ENCODE data around the gene HOXA4. TPM values are rescaled to one million over a fixed set of nuclear protein-coding genes. Genes with fewer than 3 reads are reported as not detected.

Gene HOXA4
- total and polyA plus RNA-seq, 3 donors from 2014 or later: 1.7 to 3.4 (median 3.3) TPM

DNA sequence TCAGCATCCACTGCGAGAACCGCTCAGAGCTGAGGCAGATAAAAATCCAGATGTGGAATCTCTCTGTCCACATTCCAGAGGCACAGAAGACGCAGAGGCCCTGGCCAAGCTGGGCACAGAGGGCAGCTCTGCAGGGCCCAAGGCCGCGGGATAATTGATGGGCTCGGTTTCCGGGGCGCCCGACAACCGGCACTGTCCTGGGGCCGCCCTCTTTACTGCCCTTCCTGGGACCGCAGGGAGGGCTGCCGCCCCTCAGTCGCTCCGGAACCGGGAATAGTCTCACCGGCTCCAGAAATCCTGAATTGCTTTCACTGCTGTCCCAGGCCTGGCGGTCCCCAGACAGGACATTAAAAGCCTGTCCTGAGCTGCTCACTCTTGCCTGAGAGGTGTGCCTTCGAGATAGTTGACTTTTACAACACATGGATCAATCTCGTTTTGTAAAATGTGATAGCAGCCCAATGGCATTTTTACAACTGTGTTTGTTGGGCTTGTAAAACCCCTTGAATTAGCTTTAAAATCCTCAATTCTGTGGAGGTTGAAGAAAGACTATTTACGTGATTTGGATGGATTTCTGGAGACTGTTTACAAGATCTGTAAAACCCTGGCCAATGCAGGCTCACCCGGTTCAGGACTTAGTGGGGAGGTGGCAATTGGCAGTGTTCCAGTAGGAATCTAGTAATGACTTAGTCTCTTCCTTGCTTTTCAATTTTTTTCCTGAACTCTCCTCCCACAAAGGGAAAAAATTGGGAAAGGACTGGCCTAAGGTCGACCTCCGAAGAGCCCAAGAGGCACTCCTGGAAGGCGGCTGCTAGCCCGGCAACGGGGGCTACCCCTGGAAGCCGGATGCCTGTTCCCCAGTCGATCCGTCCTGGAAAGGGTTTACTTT is 18.4 kb upstream of the HOXA4 start:
- no peak overlapping the region for H3K4me3 ChIP-seq
- no peaks in the 10 kb centered on the region for H3K9me3 ChIP-seq
- H3K27ac ChIP-seq: no peak overlapping the region
- TF ChIP-seq, protein P1, sequence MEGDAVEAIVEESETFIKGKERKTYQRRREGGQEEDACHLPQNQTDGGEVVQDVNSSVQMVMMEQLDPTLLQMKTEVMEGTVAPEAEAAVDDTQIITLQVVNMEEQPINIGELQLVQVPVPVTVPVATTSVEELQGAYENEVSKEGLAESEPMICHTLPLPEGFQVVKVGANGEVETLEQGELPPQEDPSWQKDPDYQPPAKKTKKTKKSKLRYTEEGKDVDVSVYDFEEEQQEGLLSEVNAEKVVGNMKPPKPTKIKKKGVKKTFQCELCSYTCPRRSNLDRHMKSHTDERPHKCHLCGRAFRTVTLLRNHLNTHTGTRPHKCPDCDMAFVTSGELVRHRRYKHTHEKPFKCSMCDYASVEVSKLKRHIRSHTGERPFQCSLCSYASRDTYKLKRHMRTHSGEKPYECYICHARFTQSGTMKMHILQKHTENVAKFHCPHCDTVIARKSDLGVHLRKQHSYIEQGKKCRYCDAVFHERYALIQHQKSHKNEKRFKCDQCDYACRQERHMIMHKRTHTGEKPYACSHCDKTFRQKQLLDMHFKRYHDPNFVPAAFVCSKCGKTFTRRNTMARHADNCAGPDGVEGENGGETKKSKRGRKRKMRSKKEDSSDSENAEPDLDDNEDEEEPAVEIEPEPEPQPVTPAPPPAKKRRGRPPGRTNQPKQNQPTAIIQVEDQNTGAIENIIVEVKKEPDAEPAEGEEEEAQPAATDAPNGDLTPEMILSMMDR (IDR thresholded peaks at IDR 0.05): no peak
- no peak for TF ChIP-seq POLR2A (IDR thresholded peaks at IDR 0.05)
- intact Hi-C loops (cut with DNase I; ENCODE audit: low total_unique reads): no loop called here
- DNase-seq: peak; percentile 9
- peaks cover 9% of the 10 kb centered on the region for H3K27me3 ChIP-seq
- 33 to 42% methylated on average over 23 to 30 of the region's 30 CpGs for WGBS, 2 donors
- H3K4me1 ChIP-seq: peaks cover 2% of the 10 kb centered on the region
- H3K36me3 ChIP-seq (ENCODE audit: low read depth, missing control alignments): no peaks in the 10 kb centered on the region

DNA sequence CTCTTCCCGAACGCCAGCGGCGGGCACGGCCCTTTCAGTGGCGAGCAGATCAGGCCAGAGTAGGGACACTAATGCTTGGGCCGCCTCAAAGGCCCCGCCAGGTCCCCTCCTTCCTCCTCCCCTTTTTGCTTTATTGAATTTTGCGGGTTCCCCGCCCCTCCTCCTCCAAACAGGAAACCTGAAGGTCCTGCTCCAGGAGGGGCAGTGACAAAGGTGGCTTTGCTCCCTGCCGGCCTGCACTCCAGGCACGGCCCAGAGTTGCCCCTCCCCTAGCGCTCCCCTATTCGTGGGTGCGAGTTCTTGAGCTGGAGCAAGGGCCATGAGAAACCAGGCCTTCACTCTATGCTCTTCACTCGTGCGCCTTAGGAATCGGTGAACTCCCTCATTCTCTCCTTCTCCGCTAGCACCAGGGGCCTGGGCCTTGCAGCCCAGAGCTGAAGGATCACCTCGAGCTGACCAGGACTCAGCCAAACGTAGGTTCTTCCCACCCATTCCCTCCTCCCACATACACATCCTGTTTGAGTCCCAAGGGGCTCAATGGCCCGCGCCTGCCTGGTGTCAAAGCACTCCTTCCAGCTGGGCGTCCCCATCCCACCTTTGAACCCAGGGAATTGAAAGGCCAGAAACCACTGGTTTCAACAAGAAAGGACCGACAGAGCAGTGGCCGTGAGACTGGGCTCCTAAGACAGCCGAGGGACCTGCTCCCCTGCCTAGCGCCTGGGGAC is 17.6 kb upstream of the HOXA4 start:
- H3K27me3 ChIP-seq: peaks cover 1% of the 10 kb centered on the region
- no peaks in the 10 kb centered on the region for H3K36me3 ChIP-seq (ENCODE audit: low read depth, missing control alignments)
- peak overlapping the region in 1 of 2 donors; percentile 0 for H3K4me3 ChIP-seq
- H3K27ac ChIP-seq: no peak overlapping the region
- TF ChIP-seq, protein P1 (IDR thresholded peaks at IDR 0.05): no peak
- TF ChIP-seq POLR2A (IDR thresholded peaks at IDR 0.05): no peak
- peaks cover 4% of the 10 kb centered on the region for H3K4me1 ChIP-seq
- intact Hi-C loops (cut with DNase I; ENCODE audit: low total_unique reads): no loop called here
- DNase-seq: peak; percentile 6
- H3K9me3 ChIP-seq: no peaks in the 10 kb centered on the region
- 16 to 18% methylated on average over 12 to 28 of the region's 28 CpGs for WGBS, 2 donors

DNA sequence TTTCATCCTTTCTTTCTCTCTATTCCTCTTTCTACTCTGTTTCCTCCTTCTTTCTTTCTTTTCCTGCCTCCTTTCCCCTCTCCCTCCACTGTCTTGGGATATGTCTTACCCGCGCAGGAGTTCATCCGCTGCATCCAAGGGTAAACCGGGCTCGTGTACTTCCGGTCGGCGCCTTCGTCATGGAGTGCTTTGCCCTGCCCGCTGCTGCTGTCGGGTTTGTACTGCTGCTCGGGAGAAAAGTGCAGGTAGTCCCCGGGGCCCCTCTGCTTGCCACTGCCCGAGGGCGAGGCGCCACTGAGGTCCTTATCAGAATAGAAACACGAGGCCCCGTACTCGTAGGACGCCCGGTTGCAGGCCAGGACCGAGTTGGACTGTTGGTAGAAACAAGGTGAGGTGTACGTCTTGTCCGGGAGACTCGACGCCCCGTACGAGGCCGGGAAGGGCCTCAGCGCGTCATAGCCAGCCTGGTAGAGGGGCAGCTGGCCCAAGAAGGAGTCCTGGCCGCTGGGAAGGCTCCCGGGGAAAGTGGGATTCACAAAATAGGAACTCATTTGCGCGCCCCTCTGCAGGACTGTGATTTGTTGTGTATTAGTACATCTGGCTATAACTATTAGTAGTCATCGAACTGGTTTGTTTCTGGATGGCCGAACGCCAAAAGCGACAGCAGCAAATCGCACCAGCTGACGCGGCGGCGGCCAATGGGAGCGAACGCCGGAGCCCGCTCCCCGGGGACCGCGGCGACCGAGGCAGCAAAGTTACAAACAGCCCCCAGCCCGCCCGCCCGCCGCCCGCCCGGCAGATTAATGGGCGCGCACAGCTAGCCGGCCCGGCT is 16.9 kb upstream of the HOXA4 start, which contains the start of gene HOXA6:
Gene HOXA6, minus strand, starts transcription at position 576 of the 832 bp plus-strand sequence. Its CDS starts 25 bp downstream, at position 551.
- Histone ChIP-seq H3K27ac (no peak within 1 kb of the TSS), H3K9me3 (no peaks in the 10 kb centered on the region), H3K4me3 (peak within 1 kb of the TSS in 1 of 2 donors; percentile 0), H3K36me3 (ENCODE audit: low read depth, missing control alignments) (no peaks in the 10 kb centered on the region), H3K4me1 (peaks cover 4% of the 10 kb centered on the region), H3K27me3 (no peaks in the 10 kb centered on the region)
- DNase-seq: peak; percentile 32
- intact Hi-C loops (cut with DNase I; ENCODE audit: low total_unique reads): no loop called here
- WGBS, 2 donors: 8% methylated on average over 34 to 56 of the region's 63 CpGs
- TF ChIP-seq POLR2A (IDR thresholded peaks at IDR 0.05): no peak
- TF ChIP-seq, protein P1 (IDR thresholded peaks at IDR 0.05): no peak

DNA sequence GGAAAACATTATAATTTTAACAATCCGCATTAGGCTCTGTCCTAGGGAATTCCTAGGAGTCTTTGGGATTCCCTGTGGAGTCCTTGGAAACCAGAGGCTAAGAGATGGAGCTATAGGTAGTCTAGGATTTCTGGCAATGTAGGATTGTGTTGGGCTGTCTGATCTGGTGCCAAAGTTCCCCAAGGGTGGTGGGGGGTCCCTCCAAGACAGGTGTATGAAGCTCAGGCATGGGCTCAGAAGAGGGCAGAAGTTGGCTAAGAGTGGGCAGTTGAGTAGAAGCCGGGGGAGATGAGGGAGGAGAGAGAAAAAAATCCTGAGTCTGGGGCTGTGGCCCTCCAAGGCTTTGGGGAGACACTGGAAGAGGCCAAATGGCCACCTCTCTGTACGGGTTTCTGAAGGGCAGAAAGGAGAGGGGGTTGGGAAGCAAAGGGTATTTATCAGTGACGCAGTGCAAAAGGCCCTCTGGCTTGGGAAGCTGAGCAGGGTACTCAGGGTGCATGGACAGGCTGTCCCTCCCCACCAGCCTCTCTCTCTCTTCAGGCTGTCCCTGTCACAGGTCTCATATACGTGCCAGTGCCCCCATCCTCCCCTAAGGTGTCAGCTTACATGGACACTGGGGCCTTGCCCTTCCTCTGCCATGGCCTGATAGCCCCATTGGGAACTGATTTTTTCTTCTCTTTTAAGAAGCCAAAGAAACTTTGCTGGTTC is 16.1 kb upstream of the HOXA4 start:
- H3K27me3 ChIP-seq: no peaks in the 10 kb centered on the region
- H3K4me1 ChIP-seq: peaks cover 4% of the 10 kb centered on the region
- no peak for TF ChIP-seq POLR2A (IDR thresholded peaks at IDR 0.05)
- TF ChIP-seq, protein P1 (IDR thresholded peaks at IDR 0.05): no peak
- intact Hi-C loops (cut with DNase I; ENCODE audit: low total_unique reads): no loop called here
- H3K9me3 ChIP-seq: no peaks in the 10 kb centered on the region
- H3K4me3 ChIP-seq: no peak overlapping the region
- DNase-seq: peak; percentile 8
- H3K36me3 ChIP-seq (ENCODE audit: low read depth, missing control alignments): no peaks in the 10 kb centered on the region
- H3K27ac ChIP-seq: no peak overlapping the region
- WGBS, 2 donors: 56 to 58% methylated on average over 4 to 5 of the region's 5 CpGs
